Right hindlimb (tissue), 1 donor: ENCODE data around the gene LRRC14B.
"Not testable (repeated sequence)": the region's sequence is repeated elsewhere in the genome, so short reads cannot be mapped to it uniquely, and the experiment has no call there.

Experiments
- DNase-seq: peaks from one replicate; pipeline ENCODE4 v3.0.0-alpha.2; 2018

The LRRC14B gene

DNA sequence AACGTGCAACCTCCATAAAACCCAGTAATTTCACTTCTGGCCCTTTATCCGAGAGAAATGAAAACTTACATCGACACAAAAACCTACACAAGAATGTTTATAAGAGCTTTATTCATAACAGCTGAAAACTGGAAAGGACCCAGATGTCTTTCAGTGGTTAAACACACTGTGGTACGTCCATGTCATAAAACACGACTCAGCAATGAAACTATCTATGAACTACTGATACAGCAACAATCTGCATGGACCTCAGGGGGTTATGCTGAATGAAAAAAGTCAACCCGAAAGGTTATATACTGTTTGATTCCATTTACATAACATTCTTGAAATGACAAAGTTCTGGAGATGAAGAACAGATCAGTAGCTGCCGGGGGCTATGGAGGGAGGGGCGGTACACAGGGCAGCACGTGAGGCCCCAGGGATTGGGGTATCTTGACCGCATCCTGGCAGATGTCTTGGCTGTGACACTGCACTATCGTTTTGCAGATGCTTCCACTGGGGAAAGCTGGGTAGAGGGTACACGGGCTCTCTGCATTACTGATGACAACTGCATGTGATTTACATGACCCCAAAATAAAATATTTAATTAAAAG is 22.6 kb downstream of the LRRC14B start:
- DNase-seq: no peak

DNA sequence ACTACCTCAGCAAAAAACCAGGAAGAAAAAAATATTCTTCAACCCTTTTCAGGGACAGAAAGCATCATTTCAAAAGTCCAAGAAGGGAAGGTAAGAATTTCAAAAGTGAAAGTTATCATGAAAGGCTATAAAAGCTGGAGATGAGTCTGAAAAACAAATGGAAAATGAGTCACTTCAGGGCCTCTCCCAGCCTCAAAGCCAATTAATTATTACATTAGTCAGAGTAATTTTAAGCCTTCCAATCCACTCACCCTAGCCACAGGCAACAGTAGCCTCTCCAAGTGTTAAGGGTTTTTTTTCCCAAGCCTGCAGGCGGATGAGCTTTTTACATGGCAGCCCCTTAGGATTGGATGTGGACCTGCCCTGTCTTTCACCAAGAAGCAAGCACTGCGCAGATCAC is 24.0 kb downstream of the LRRC14B start:
- DNase-seq: not testable (repeated sequence)

DNA sequence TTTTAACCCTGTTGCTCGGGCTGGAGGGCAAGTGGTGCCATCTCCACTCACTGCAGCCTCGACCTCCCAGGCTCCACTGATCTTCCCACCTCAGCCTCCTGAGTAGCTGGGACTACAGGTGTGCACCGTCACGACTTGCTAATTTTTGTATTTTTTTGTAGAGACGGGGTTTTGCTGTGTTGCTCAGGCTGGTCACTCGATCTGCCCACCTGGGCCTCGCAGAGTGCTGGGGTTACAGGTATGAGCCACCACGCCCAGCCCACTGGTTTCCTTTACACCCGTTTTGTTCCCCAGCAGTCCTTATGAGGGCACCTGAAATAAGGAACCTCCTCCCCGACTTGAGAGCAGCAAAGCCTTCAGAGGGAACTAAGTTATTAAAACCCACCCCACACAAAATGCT is 24.8 kb downstream of the LRRC14B start:
- not testable (repeated sequence) for DNase-seq

DNA sequence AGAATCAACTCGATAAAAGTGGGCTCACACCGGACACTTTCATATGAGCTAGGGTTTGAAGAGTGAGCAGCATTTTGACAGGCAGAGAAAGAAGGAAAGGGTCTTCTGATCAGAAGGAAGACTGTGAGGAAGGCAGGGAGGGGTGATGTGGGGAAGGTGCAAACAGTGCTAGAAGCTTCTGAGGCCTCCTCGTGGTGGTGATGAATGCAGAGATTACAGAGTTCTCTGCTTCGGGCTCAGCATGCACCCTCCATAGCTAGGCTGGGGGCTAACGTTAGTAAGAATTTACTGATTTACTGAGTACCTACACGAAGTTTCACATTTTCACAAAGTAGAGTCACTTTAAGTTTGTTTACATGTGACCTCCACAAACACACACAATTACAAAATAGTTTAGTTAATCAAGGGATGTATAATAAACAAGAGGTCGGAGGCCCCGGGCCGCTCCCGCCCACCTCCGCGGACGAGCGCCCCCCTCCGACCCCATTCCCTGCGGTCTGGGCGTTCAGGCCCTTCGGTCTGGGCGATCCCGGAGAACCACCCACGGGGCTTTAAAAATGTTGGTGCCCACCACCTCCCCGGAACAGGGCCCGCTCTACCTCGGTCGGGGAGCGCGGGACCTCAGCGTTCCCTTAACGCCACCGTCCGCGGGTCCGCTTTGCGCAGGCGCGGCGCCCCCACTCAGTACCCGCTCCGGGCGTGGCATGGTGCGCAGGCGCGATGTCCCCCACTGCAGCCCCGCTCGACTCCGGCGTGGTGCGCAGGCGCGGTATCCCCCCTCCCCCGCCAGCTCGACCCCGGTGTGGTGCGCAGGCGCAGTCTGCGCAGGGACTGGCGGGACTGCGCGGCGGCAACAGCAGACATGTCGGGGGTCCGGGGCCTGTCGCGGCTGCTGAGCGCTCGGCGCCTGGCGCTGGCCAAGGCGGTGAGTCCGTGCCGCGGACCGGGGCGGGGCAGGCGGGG is 26.5 kb downstream of the LRRC14B start, which contains the start of the genes CCDC127 and SDHA:
TSS of gene CCDC127 (minus strand) at position 660 of the 963 bp plus-strand sequence. CDS start 1,304 bp downstream, outside the sequence.
TSS of gene SDHA (plus strand) at position 827 of the 963 bp plus-strand sequence. CDS start at position 863, 36 bp downstream.
- peak; percentile 99 for DNase-seq

DNA sequence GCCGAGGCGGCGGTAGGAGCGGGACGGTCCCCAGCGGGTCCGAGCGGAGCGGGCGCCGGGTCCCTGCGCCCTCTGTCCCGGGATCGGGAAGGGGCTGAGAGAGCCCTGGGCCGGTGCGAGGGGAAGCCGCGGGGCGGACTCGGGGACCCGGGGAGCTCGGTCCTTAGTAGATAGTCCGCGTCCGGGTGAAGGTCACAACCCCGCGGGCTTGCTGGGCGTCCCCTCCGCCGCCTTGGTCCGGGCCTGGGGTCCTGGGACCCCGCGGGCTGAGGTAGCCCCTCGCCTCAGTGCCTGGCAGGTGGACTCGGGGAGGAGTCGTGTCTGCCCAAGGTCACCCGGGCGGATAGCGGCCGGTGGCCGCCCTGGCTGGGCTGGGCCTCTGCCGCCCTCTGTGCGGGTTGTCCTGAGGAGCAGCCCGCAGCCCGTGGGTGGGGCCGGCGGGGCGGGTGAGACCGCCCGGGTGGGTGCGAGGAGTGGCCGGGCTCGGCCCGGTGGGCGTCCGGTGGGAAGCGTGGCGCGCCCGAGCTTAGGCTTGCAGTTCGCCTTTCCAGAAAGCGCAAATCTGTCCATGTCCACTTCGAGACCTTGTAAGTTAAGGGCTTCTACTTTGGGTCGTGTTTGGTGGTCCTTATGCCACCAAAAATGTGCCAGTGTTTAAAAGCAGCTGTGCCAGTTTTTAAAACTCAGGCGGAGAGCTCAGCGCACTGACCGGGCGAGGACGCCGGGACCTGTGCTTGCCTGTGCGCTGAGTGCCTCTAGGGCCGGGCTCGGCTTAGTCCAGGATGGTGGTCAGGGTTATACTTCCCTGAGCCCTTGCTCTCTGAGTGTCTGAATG is 27.4 kb downstream of the LRRC14B start:
- DNase-seq: peak; percentile 38

DNA sequence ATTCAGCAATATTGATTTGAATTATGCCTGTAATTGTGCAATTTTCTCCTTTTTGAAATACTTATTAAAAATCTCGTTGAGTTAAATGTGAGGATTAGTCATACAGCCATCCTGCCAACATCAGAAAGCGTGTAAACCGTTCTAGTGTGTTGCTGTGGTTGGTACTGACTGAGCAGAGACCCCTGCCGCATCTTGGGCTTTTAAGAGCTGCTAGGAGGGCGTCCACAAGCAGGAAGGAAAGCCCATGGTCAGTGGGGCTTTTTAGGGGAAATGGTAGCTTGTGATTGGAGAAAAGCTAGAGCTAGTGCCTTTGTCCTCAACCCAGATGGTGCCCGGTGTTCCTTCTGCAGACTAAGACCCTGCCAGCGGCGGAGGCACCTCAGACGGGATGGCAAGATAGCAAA is 28.2 kb downstream of the LRRC14B start:
- no peak for DNase-seq

DNA sequence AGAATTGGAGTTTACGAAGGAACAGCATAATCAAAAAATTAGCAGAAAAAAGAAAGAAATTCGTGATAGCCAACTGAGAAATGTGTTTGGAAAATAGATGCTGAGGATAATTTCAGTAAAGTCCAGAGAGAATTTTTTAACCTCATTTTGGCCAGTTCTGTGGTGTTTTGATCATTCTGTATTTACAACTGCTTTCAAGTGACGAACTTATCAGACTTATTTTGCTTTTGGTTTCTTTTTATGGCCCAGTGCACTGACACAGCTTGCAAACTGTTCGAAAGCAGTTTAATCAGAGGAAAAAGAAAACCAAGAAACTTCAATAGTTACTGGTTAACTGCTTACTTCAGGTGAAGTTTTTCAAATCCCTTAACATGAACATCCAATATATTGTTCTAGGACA is 28.7 kb downstream of the LRRC14B start:
- DNase-seq: no peak

DNA sequence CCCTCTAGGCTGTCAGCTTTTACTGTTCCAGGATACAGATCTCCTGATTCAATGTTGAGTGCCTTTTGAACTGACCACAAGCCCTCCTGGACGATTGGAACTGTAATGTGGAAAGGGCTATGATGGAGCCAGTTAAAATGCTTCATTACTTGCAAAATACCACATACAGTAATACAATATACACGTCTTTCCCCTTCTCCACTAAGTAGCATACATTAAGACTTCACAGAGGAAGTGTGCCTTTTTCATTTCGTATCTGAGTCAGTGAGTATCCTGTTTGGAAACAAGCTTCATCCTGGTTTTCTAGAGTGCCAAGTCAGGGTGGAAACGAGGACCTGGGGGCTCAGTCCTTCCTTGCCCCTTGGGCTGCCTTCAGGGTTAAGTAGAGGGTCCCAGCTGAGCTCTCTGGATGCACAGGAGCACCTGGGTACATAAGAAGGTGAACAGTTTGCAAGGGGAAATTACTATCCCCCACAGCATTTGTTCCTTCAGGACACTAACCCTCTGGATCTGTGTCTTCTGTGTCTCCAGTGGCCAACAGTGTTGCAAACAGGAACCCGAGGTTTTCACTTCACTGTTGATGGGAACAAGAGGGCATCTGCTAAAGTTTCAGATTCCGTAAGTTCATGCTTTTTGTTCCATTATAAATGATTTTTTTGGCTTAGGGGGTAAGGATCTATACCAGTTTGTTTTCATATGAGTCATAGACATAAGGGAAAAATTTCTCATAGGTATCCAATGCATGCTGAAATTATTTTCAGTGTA is 31.8 kb downstream of the LRRC14B start:
- not testable (repeated sequence) for DNase-seq

DNA sequence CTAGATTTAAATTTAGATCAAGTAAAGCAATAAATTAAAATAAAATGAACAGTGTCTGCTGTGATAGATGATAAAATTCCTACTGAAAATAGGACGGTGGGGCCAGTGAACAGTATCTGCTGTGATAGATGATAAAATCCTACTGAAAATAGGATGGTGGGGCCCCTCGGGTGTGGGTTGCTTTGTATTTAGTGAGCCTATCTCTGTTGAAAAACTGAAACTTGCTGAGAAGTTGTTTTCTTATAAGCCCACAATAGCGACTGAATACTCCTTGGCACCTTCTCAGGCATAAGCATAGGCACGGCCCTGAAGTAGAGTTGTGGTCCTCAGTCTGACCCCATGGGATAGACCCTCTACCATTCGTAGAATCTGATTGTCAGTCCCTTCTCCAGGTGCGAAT is 32.5 kb downstream of the LRRC14B start:
- no peak for DNase-seq

DNA sequence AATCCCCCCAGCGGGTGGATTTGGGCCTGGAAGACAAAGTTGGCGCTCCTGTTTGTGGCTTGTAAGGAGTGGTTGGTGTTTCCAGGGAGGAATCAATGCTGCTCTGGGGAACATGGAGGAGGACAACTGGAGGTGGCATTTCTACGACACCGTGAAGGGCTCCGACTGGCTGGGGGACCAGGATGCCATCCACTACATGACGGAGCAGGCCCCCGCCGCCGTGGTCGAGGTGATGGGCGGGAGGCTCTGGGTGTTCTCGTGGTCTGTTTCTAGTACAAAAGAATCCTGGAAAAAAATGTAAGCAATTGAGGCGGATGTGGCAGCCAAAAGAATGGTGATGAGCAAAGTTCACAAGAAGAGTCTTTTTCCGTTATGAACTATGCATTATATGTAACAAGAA is 34.0 kb downstream of the LRRC14B start:
- DNase-seq: no peak

DNA sequence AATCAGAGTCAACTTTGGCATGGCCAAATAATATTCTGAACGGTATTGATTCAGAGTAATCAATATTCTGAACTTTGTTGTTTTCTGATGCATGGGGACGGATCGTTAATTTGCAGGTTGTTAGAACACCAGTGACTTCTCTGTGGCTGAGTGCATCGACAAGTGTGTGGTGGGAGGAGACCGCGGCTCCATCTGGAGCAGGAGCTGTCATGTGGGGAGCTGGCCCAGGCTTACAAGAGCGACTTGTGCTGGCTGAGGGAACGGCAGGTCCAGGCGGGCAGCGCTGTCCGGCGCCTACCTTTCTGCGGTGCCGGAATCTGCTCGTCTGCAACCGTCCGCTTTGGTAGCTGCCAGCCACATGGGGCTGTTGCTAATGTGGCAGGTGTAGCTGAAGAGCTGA is 36.1 kb downstream of the LRRC14B start:
- not testable (repeated sequence) for DNase-seq

DNA sequence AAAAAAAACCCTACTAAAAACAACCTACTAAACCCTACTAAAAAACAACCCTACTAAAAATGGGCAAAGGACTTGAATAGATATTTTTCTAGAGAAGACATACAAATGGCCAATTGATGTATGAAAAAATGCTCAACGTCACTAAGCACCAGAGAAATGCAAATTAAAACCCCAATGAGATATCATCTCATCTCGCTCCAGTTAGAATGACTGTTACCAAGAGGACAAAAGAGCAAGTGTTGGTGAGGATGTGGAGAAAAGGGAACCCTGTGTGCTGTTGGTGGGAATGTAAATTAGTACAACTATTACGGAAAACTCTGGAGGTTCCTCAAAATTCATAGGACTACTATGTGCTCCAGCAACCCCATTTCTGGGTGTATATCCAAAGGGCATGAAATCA is 37.6 kb downstream of the LRRC14B start:
- DNase-seq: no peak

DNA sequence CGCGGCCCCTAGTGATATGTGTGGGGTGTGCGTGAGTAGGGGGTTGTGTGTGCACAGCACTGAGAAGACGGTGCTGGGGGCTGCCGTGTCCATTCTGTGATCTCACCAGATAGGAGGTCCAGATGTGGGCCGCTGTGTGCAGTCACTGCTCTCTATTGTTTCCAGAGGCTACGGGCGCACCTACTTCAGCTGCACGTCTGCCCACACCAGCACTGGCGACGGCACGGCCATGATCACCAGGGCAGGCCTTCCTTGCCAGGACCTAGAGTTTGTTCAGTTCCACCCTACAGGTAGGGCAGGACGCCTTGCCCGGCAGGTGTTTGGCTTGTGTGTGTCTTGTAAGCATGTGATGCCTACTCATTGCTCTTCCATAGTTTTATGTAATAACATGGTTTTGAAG is 39.4 kb downstream of the LRRC14B start:
- DNase-seq: no peak

DNA sequence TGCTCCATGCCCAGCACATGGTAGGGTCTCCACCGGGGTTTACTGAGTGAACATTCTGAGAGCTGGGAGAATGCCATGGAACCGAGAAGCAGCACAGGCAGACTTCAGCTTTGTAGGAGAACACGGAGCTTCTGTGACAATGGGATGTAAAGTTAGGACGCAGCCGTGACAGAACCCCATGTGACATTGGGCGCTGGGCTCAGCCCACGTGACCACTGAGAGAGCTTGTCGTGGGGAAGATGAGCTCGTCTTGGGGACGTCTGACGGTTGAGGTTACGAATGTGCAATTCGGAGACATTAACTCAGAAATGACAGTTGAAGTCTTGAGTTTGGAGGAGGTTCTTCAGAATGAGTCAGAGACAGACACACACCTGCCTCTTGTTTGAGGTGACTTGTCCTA is 40.4 kb downstream of the LRRC14B start:
- no peak for DNase-seq

DNA sequence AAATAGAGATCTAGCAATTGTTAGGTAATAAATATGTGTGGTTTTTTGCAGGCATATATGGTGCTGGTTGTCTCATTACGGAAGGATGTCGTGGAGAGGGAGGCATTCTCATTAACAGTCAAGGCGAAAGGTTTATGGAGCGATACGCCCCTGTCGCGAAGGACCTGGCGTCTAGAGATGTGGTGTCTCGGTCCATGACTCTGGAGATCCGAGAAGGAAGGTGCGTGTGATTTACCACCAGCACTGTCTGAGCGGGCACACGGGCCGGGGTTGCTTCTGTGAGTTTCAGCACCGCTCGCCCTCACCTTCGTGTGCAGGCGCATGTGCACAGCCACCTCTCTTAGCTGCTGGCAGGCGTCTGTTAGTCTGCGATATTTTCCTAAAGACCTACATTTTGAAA is 42.1 kb downstream of the LRRC14B start:
- not testable (repeated sequence) for DNase-seq

DNA sequence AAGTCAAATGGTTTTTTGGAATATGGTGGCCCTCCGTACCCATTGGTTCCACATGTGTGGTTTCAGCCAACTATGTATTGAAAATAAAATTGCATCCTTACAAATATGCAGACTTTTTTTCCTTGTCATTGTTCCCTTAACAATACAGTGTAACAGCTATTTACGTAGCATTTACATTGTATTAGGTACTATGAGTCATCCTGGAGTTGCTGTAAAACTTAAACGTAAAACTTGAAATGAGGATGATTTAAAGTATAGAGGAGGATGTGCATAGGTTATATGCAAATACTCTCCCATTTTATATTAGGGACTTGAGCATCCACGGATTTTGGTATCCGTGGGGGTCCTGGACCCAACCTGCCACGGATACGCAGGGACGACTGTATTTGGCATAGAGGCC is 43.2 kb downstream of the LRRC14B start:
- DNase-seq: no peak

DNA sequence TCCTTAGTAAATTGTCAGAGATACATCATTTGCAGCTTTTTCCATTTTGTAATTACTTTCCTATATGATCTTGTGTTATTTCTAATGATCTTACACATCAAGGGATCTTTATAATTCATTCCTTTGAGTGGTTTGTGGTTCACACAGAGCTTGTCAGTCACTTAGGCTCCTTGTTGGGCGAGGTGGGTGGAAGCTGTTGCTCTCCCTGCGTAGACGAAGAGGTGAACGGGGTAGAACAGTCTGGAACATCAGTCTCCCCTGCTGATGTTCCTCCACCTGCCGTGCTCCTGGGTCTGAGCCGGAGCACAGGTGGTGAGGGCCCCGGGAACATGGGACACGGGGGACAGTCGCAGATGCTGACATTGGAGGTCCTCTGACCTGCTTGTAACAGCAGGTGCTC is 44.2 kb downstream of the LRRC14B start:
- not testable (repeated sequence) for DNase-seq

DNA sequence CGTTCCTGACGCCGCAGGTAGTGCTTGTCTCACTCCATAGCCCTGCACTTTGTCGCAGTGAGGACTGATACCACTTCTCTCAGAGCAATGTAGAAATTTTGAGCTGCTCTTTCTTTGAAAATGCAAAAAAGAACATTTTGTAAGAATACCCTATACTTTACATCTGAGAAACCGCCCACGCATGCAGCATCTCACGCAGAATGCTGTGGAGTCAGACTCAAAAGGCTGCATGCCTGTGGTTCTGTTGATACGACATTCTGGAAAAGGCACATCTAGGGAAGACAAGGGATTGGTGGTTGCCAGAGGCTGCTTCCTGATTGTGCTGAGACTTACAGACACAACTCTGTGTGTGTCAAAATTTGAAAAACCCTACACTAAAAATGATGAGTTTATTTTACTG is 46.6 kb downstream of the LRRC14B start:
- not testable (repeated sequence) for DNase-seq

DNA sequence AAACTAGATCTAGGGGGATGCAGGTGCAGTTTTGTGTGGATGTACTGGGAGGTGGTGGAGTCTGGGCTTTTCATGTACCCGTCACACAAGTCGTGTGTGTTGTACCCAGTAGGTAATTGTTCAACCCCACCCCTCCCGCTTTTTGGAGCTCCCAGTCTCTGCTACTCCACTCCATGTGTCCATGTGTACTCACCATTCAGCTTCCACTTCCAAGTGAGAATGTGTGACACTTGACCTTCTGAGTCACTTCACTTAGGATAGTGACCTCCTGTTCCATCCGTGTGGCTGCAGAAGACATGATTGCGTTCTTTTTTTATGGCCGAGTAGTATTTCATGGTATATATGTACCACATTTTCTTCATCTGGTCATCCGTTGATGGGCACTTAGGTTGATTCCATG is 49.3 kb downstream of the LRRC14B start:
- DNase-seq: not testable (repeated sequence)

DNA sequence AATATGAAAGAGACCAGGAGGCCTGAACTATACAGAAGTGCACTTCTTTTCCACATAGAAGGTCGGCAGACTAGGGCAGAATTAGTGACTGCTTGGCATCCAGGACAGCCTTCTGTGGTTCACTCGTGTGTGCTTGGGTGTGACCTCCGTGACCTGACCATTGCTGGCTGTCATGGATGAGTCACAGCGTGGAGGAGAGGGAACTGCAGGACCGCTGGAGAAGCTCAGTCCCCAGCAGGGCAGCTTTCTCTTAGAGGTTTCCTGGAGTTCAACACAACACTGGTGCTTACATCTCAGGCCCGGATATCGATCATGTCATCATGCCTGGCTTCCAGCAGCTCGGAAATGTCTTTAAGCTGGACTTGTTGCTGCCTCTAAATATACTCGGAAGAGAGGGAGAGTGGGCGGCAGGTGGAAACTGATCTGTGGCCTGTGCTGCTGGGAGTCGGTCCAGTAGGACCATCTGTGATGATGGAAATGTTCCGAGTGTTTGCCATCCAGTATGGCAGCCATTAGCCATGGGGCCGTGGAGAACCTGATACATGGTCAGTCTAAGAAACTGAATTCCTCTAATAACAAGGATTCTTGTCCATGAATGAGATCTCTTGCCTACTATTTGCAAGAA is 49.9 kb downstream of the LRRC14B start:
- DNase-seq: not testable (repeated sequence)

DNA sequence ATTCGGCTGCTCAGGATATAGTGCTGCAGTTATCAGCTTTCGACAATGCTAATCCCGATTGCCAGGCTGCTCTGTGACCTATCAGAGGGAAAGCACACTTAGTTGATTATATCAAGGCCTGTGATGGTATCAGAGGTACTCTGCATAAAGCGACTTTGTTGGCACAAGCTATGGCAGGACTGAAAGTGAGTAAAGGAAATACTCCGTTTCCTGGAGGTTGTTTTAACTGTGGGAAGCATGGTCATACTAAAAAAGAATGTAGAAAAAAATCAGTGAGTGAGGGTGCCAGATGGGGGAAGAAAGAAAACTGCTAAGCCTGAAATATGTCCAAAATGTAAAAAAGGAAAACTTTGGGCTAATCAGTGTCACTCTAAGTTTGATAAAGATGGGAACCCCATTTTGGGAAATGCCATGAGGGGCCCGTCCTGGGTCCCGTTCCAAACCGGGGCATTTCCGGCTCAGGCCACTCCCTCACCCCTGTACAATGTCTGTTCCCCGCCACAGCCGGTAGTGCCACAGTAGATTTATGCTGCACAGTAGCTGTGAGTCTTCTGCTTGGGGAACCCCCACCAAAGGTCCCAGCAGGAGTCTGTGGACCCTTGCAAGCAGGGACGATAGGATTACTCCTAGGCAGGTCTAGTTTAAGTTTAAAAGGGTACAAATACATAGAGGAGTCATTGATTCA is 52.5 kb downstream of the LRRC14B start:
- DNase-seq: not testable (repeated sequence)
